NB4 (cell line): Measurements from ENCODE around the gene MBOAT2.

Source experiments
- DNase-seq: peaks from one replicate; pipeline ENCODE4 v3.0.0; 2010; ENCODE audit warnings: low read depth
- H3K4me3 ChIP-seq: one replicate; pipeline ENCODE4 v1.5.1; 2011; ENCODE audit warnings: mild to moderate bottlenecking, low read depth, low read length, moderate library complexity
- MYC ChIP-seq: IDR thresholded peaks from 2 replicates; pipeline ENCODE4 v1.6.1; 2011; ENCODE audit warnings: low read depth, low read length
- POLR2A ChIP-seq: IDR thresholded peaks from 2 replicates; pipeline ENCODE4 v1.6.1; 2011; ENCODE audit warnings: mild to moderate bottlenecking; ENCODE audit not compliant: insufficient read length; ENCODE audit errors: extremely low read depth
- TF ChIP-seq, protein P1 (sequence below): IDR thresholded peaks from 2 replicates; pipeline ENCODE4 v1.6.1; 2011; ENCODE audit warnings: low read depth, low read length
- TF ChIP-seq, protein P2 (sequence below): IDR thresholded peaks from one replicate; pipeline ENCODE4 v1.5.1; 2012; ENCODE audit warnings: low read depth, low read length

MBOAT2 gene

DNA sequence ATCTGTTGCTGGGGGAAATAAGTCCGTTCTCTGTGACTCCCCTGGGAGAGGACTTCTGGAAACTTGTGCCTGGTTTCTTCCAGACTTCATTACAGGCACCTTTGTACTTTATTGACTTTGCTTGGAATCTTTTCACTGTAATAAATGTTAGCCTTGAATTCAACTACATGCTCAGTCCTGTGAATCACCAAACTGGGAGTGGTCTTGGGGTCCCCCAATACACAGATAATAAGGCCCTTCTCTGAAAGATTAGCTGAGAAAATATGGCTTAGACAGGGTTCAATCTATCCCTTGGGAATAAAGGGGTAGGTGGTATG is 117.3 kb downstream of the MBOAT2 start:
- H3K4me3 ChIP-seq, result no peak overlapping the region
- TF ChIP-seq MYC, result no peak
- TF ChIP-seq, protein P1, sequence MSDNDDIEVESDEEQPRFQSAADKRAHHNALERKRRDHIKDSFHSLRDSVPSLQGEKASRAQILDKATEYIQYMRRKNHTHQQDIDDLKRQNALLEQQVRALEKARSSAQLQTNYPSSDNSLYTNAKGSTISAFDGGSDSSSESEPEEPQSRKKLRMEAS, result no peak
- TF ChIP-seq POLR2A, result no peak
- TF ChIP-seq, protein P2, sequence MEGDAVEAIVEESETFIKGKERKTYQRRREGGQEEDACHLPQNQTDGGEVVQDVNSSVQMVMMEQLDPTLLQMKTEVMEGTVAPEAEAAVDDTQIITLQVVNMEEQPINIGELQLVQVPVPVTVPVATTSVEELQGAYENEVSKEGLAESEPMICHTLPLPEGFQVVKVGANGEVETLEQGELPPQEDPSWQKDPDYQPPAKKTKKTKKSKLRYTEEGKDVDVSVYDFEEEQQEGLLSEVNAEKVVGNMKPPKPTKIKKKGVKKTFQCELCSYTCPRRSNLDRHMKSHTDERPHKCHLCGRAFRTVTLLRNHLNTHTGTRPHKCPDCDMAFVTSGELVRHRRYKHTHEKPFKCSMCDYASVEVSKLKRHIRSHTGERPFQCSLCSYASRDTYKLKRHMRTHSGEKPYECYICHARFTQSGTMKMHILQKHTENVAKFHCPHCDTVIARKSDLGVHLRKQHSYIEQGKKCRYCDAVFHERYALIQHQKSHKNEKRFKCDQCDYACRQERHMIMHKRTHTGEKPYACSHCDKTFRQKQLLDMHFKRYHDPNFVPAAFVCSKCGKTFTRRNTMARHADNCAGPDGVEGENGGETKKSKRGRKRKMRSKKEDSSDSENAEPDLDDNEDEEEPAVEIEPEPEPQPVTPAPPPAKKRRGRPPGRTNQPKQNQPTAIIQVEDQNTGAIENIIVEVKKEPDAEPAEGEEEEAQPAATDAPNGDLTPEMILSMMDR, result no peak
- DNase-seq, result no peak

DNA sequence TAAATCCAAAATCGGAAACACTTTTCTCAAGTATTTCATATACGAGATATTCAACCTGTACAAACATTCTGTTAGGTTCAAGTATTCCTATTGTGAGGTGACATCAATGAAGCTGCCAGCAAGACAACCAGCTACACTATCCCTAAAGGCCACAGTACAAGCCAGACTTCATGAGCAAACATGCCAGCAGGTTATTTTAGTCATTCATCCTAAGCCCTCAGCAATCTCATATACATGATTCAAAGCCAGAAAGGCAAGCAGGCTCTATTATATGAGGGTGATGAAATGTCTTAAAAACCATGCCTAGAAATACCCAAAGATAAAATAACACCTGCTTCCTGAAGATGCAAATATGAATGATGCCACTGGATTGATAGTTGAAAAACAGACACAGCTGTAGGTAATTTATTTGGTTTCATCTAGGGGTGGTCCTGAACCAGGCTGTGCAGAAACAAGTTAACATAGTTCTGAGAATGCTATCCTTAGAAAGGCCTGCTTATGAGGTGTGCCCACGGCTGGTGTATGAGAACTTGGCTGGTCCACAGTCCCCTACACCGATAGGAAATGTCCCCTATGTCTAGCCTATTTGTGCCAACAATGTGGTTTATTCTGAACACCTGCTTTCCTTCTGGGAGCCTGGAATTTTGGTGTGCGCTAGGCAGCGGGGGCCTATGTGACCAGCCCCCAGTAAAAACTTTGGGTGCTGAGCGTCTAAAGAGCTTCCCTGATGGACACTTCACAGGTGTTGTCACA is 117.9 kb downstream of the MBOAT2 start:
- DNase-seq, result no peak
- no peak overlapping the region for H3K4me3 ChIP-seq
- TF ChIP-seq MYC (no peak), POLR2A (no peak)
- TF ChIP-seq, protein P1, result no peak
- TF ChIP-seq, protein P2, result no peak

DNA sequence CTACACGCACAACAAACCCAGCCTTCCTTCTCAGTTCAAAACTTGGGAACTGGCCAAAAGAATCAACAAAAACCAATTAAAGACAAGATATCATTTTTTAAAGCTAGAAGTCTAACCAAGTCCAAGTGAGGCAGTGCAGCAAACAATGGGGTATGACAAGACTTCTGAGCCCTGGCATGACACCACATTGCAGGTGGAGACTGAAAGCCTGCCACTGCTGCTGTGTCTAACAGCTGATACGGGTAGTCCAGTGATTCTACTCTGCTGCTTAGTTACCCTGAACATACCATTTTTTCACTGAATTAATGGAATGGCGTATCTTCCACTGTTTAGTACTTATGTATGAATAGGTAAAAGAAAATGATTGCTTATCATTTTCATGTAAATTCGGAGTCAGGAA is 118.7 kb downstream of the MBOAT2 start:
- DNase-seq, result no peak
- H3K4me3 ChIP-seq, result no peak overlapping the region
- TF ChIP-seq POLR2A (no peak), MYC (no peak)
- TF ChIP-seq, protein P2, result no peak
- TF ChIP-seq, protein P1, result no peak

DNA sequence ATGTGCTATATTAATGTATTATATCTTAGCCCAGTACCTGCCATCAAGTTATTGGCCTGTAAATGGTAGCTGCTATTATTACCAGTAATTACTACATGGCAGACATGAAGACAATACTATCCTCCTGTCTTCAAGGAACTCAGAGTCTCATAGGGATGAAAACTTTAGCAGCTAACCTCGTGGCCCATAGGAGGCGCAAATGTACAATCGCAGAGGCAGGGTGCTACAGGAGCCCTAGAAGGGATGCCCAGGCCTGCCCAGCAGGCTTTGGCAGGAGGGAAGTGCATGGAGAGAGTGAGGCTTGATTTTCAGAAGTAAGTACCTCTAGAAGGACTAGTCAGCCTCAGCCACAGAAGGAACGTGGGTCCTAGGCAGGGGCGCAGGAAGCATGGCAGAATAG is 121.4 kb downstream of the MBOAT2 start:
- H3K4me3 ChIP-seq, result no peak overlapping the region
- DNase-seq, result peak; percentile 56
- TF ChIP-seq, protein P1, result no peak
- TF ChIP-seq, protein P2, result peak; percentile 54

DNA sequence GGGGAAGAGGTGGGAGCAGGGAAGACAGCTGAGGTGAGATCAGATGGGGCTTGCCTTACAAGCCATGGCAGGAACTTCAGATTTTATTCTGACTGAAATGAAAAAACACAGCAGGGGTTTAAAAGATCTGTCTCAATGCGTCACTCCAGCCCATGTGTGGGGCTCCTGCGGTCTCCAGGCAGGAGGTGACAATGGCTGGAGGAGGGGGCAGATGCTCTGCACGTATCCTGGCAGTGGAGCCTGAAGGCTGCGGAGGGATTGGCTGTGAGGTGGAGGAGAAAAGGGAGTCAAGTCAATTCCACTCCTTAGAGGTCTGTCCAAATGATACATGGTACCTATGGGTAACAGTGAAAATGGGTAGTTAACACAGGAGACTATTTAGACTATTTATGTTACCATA is 125.6 kb downstream of the MBOAT2 start:
- no peak for DNase-seq
- TF ChIP-seq, protein P1, result no peak
- TF ChIP-seq, protein P2, result no peak
- no peak for TF ChIP-seq POLR2A
- no peak for TF ChIP-seq MYC

DNA sequence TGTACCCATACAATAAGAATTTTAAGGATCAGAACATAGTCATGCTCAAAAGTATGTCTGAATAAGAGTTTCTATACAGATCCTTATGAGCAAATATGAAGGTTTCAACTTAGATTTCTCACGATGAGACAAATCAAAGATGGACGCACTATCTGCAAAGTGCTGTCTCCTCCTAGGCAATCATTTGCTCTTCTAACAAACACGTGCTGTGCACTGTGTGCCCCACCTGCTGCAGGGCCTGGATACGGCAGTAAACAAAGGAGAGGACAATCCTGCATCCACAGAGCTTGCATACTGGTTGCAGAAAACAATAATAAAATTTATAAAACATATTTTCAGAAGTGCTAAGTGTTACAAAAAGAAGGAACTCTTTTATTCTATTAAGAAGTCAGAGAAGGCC is 126.2 kb downstream of the MBOAT2 start:
- H3K4me3 ChIP-seq, result no peak overlapping the region
- TF ChIP-seq, protein P1, result no peak
- no peak for TF ChIP-seq MYC
- TF ChIP-seq POLR2A, result no peak
- TF ChIP-seq, protein P2, result no peak
- DNase-seq, result no peak

More for the DNA sequence above, 125.6 kb downstream of the MBOAT2 start:
- H3K4me3 ChIP-seq, result no peak overlapping the region
